ENCODE measurements around the gene STC2.

Gene STC2

GRCh38 chr5:173265433-173265832, 62.8 kb downstream of the STC2 start:
- DNase-seq (ENCODE audit: low spot score): no peak

All from CD4-positive, alpha-beta T cell treated with Interleukin-6 at 100 ng/mL for 8 hours (primary cell).